Activated CD4-positive, alpha-beta memory T cell treated with anti-CD3 and anti-CD28 coated beads for 36 hours (primary cell): ENCODE measurements around the gene PHOSPHO1. TPM values are rescaled to one million over a fixed set of nuclear protein-coding genes. Genes with fewer than 3 reads are reported as not detected.

ENCODE experiments used
- CTCF ChIA-PET: fragments of 350-600 bp; sonication (Branson Sonifier 250); formaldehyde crosslinking; loops from one replicate; lab custom pipeline; 2021; ENCODE audit warnings: antibody characterized with exemption, inconsistent platforms; lab: Charles Lee
- POLR2A ChIA-PET: fragments of 350-600 bp; sonication (Branson Sonifier 250); formaldehyde crosslinking; loops from one replicate; lab custom pipeline; 2021; ENCODE audit warnings: antibody characterized with exemption; lab: Charles Lee
- DNase-seq: peaks from one replicate; pipeline ENCODE4 v3.0.0-alpha.2; 2020
- H3K27ac Mint-ChIP-seq: one replicate; pipeline ENCODE4 v1.8.0; 2021; ENCODE audit warnings: mixed read lengths
- H3K27me3 Mint-ChIP-seq: one replicate; pipeline ENCODE4 v1.8.0; 2021; ENCODE audit warnings: mixed read lengths
- H3K36me3 Mint-ChIP-seq: one replicate; pipeline ENCODE4 v1.8.0; 2021; ENCODE audit warnings: mixed read lengths
- H3K4me1 Mint-ChIP-seq: one replicate; pipeline ENCODE4 v1.8.0; 2021; ENCODE audit warnings: low read depth, mixed read lengths
- H3K4me3 Mint-ChIP-seq: one replicate; pipeline ENCODE4 v1.8.0; 2021; ENCODE audit warnings: mild to moderate bottlenecking, mixed read lengths
- H3K9me3 Mint-ChIP-seq: one replicate; pipeline ENCODE4 v1.8.0; 2021; ENCODE audit warnings: mixed read lengths
- intact Hi-C: fragments of 100-400 bp; cut with micrococcal nuclease; formaldehyde crosslinking; loops from one replicate; pipeline ENCODE4 v1.15.1; 2023
- total RNA-seq, 2 experiments: library from RNA; stranded (reverse); gene quantifications; one replicate each; pipeline ENCODE4 v1.2.3, GENCODE V29; 2021

The PHOSPHO1 gene
- total RNA-seq, 2 experiments from 2014 or later = not detected

GRCh38 chr17:49226771-49227435, 3.7 kb downstream of the PHOSPHO1 start:
- H3K36me3 Mint-ChIP-seq = peaks cover 7% of the 10 kb centered on the region
- H3K27me3 Mint-ChIP-seq = peaks cover 30% of the 10 kb centered on the region
- ChIA-PET POLR2A (interaction anchor here (1.1 kb wide), 1 partner anchor 28 kb away, joined by 3 read pairs; no protein-coding TSS in a partner anchor), CTCF (interaction anchor here (0.5 to 8.7 kb wide), 22 partner anchors 10 to 502 kb away, joined by 3 to 187 read pairs (median 5); partner anchors contain the start of genes ABI3 and GNGT2)
- no peak overlapping the region for H3K4me3 Mint-ChIP-seq
- intact Hi-C loops = loop anchor here (1.0 to 2.0 kb wide), 2 partner anchors 47 to 168 kb away; no protein-coding TSS in a partner anchor
- no peak for DNase-seq
- no peak overlapping the region for H3K27ac Mint-ChIP-seq
- H3K4me1 Mint-ChIP-seq = peaks cover 23% of the 10 kb centered on the region
- no peaks in the 10 kb centered on the region for H3K9me3 Mint-ChIP-seq

GRCh38 chr17:49225554-49226236, 4.9 kb downstream of the PHOSPHO1 start:
- POLR2A ChIA-PET = interaction anchor here (0.6 to 1.1 kb wide), 2 partner anchors 29 to 32 kb away, joined by 3 read pairs; no protein-coding TSS in a partner anchor
- Mint-ChIP-seq H3K27ac (no peak overlapping the region), H3K4me3 (no peak overlapping the region), H3K27me3 (peaks cover 27% of the 10 kb centered on the region), H3K9me3 (no peaks in the 10 kb centered on the region), H3K36me3 (peaks cover 10% of the 10 kb centered on the region), H3K4me1 (peaks cover 20% of the 10 kb centered on the region)
- no peak for DNase-seq
- CTCF ChIA-PET = interaction anchor here (0.6 to 8.7 kb wide), 11 partner anchors 9 to 501 kb away, joined by 3 to 187 read pairs (median 8); partner anchors contain the start of genes ABI3 and GNGT2
- intact Hi-C loops = loop anchor here (2.0 kb wide), 1 partner anchor 169 kb away; no protein-coding TSS in a partner anchor

- Mint-ChIP-seq H3K4me1 (peaks cover 22% of the 10 kb centered on the region), H3K27ac (no peak overlapping the region)
Measured at GRCh38 chr17:49224997-49225337, 5.6 kb downstream of the PHOSPHO1 start.

GRCh38 chr17:49224198-49224996, 6.2 kb downstream of the PHOSPHO1 start:
- peaks cover 24% of the 10 kb centered on the region for H3K27me3 Mint-ChIP-seq
- intact Hi-C loops = no loop called here
- ChIA-PET POLR2A (no interaction called here), CTCF (interaction anchor here (0.7 to 8.7 kb wide), 7 partner anchors 9 to 164 kb away, joined by 3 to 187 read pairs (median 3); partner anchors contain the start of genes ABI3 and GNGT2)
- H3K36me3 Mint-ChIP-seq = peaks cover 15% of the 10 kb centered on the region
- DNase-seq = peak; percentile 65
- H3K27ac Mint-ChIP-seq = no peak overlapping the region
- H3K4me3 Mint-ChIP-seq = peak overlapping the region; percentile 49
- H3K4me1 Mint-ChIP-seq = peaks cover 21% of the 10 kb centered on the region
- no peaks in the 10 kb centered on the region for H3K9me3 Mint-ChIP-seq

More at GRCh38 chr17:49224997-49225337, 5.6 kb downstream of the PHOSPHO1 start:
- DNase-seq = no peak
- Mint-ChIP-seq H3K36me3 (peaks cover 13% of the 10 kb centered on the region), H3K27me3 (peaks cover 27% of the 10 kb centered on the region), H3K9me3 (no peaks in the 10 kb centered on the region), H3K4me3 (peak overlapping the region; percentile 49)
- POLR2A ChIA-PET = interaction anchor here (0.6 kb wide), 1 partner anchor 32 kb away, joined by 3 read pairs; no protein-coding TSS in a partner anchor
- intact Hi-C loops = no loop called here
- CTCF ChIA-PET = interaction anchor here (0.8 to 8.7 kb wide), 5 partner anchors 10 to 45 kb away, joined by 3 to 187 read pairs (median 3); partner anchors contain the start of genes ABI3 and GNGT2

- intact Hi-C loops = no loop called here
- H3K27ac Mint-ChIP-seq = no peak overlapping the region
Measured at GRCh38 chr17:49223517-49224197, 6.9 kb downstream of the PHOSPHO1 start.

GRCh38 chr17:49223168-49223516, 7.4 kb downstream of the PHOSPHO1 start:
- Mint-ChIP-seq H3K36me3 (peaks cover 22% of the 10 kb centered on the region), H3K27me3 (peaks cover 19% of the 10 kb centered on the region), H3K27ac (no peak overlapping the region), H3K4me1 (peaks cover 33% of the 10 kb centered on the region), H3K9me3 (no peaks in the 10 kb centered on the region), H3K4me3 (no peak overlapping the region)
- intact Hi-C loops = no loop called here
- DNase-seq = no peak
- ChIA-PET POLR2A (no interaction called here), CTCF (interaction anchor here (1.0 to 2.6 kb wide), 5 partner anchors 10 to 42 kb away, joined by 4 to 20 read pairs (median 8); partner anchors contain the start of genes ABI3 and GNGT2)

More at GRCh38 chr17:49223517-49224197, 6.9 kb downstream of the PHOSPHO1 start:
- Mint-ChIP-seq H3K4me3 (peak overlapping the region; percentile 49), H3K27me3 (peaks cover 19% of the 10 kb centered on the region), H3K9me3 (no peaks in the 10 kb centered on the region), H3K4me1 (peaks cover 28% of the 10 kb centered on the region), H3K36me3 (peaks cover 18% of the 10 kb centered on the region)
- CTCF ChIA-PET = interaction anchor here (0.7 to 8.7 kb wide), 5 partner anchors 8 to 164 kb away, joined by 3 to 187 read pairs (median 3); no protein-coding TSS in a partner anchor
- peak; percentile 80 for DNase-seq
- POLR2A ChIA-PET = no interaction called here

GRCh38 chr17:49219987-49220386, 10.6 kb downstream of the PHOSPHO1 start:
- Mint-ChIP-seq H3K36me3 (peaks cover 36% of the 10 kb centered on the region), H3K27me3 (peaks cover 8% of the 10 kb centered on the region), H3K27ac (no peak overlapping the region), H3K4me3 (no peak overlapping the region), H3K9me3 (no peaks in the 10 kb centered on the region), H3K4me1 (peaks cover 59% of the 10 kb centered on the region)
- intact Hi-C loops = loop anchor here (2.0 kb wide), 1 partner anchor 27 kb away; no protein-coding TSS in a partner anchor
- ChIA-PET POLR2A (interaction anchor here (1.8 kb wide), 1 partner anchor 28 kb away, joined by 7 read pairs; no protein-coding TSS in a partner anchor), CTCF (interaction anchor here (1.0 kb wide), 1 partner anchor 10 kb away, joined by 3 read pairs; the partner anchor contains the start of gene PHOSPHO1)
- no peak for DNase-seq

- POLR2A ChIA-PET = interaction anchor here (1.8 kb wide), 1 partner anchor 27 kb away, joined by 7 read pairs; no protein-coding TSS in a partner anchor
- H3K36me3 Mint-ChIP-seq = peaks cover 36% of the 10 kb centered on the region
Measured at GRCh38 chr17:49218941-49219913, 11.4 kb downstream of the PHOSPHO1 start.

GRCh38 chr17:49217651-49218413, 12.8 kb downstream of the PHOSPHO1 start:
- H3K4me3 Mint-ChIP-seq = peak overlapping the region; percentile 49
- POLR2A ChIA-PET = interaction anchor here (1.0 to 1.8 kb wide), 2 partner anchors 8 to 25 kb away, joined by 3 to 7 read pairs; no protein-coding TSS in a partner anchor

More at GRCh38 chr17:49218941-49219913, 11.4 kb downstream of the PHOSPHO1 start:
- CTCF ChIA-PET = interaction anchor here (0.7 to 5.2 kb wide), 3 partner anchors 8 to 89 kb away, joined by 3 to 32 read pairs (median 4); no protein-coding TSS in a partner anchor
- peak overlapping the region; percentile 44 for H3K27ac Mint-ChIP-seq
- no peaks in the 10 kb centered on the region for H3K9me3 Mint-ChIP-seq
- H3K4me3 Mint-ChIP-seq = no peak overlapping the region
- H3K4me1 Mint-ChIP-seq = peaks cover 61% of the 10 kb centered on the region
- intact Hi-C loops = loop anchor here (1.0 to 2.0 kb wide), 2 partner anchors 9 to 26 kb away; partner anchors contain the start of genes ABI3 and GNGT2
- H3K27me3 Mint-ChIP-seq = peaks cover 6% of the 10 kb centered on the region
- DNase-seq = peak; percentile 51

More at GRCh38 chr17:49217651-49218413, 12.8 kb downstream of the PHOSPHO1 start:
- Mint-ChIP-seq H3K9me3 (no peaks in the 10 kb centered on the region), H3K4me1 (peaks cover 62% of the 10 kb centered on the region), H3K27me3 (no peaks in the 10 kb centered on the region), H3K36me3 (peaks cover 37% of the 10 kb centered on the region), H3K27ac (peak overlapping the region; percentile 79)
- peak; percentile 72 for DNase-seq
- CTCF ChIA-PET = interaction anchor here (0.9 to 5.2 kb wide), 2 partner anchors 9 to 37 kb away, joined by 3 to 32 read pairs; no protein-coding TSS in a partner anchor
- intact Hi-C loops = loop anchor here (1.0 to 2.0 kb wide), 2 partner anchors 8 to 25 kb away; partner anchors contain the start of genes ABI3 and GNGT2
